NCI-H69 (cell line): ENCODE measurements around the gene SAMD14.
A peak's percentile ranks its signal among the peaks of the same experiment; 100 is the strongest.

Source experiments
- DNase-seq: peaks from one replicate; lab custom pipeline; 2025; lab: John Stamatoyannopoulos, UW

The SAMD14 gene

DNA sequence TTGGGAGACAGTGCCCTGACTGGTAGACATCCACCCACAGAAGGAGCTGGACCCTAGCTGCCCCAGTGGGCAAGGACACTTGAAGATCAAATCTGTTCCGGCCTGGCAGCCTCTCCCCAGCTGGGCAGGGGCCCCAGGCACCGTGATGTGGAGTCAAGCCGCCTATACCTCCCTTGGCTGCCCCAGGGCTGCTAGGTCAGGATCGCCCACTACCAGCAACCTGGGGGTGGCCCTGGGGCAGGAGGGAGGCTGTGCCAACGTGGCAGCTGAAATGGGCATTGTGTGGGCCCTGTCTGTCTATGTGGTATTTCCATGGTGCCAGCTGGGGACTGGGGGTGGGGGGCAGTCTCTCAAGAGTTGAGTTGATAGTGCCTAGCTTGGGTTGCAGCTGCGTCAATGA, 33.9 kb downstream of the SAMD14 start:
- DNase-seq = no peak

DNA sequence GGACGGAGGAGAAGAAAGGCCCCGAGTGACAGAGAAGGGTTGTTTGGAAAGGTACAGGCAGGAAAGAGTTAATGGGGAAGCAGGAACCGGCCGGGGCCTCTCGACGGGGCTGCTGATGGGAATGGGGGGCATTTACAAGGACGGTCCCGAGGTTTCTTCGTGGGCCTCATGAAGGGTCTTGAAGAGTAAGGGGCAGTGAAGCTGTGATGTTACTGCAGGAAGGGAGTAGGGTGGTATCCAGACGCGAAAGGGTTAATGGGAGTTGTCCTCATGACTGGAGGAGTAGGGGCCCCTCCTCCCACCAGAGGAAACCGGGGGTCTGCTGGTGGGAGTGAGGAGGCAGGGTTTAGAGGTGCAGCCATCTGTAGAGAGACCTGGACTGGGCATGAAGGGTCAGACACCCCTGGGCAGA, 34.3 kb downstream of the SAMD14 start:
- no peak for DNase-seq

DNA sequence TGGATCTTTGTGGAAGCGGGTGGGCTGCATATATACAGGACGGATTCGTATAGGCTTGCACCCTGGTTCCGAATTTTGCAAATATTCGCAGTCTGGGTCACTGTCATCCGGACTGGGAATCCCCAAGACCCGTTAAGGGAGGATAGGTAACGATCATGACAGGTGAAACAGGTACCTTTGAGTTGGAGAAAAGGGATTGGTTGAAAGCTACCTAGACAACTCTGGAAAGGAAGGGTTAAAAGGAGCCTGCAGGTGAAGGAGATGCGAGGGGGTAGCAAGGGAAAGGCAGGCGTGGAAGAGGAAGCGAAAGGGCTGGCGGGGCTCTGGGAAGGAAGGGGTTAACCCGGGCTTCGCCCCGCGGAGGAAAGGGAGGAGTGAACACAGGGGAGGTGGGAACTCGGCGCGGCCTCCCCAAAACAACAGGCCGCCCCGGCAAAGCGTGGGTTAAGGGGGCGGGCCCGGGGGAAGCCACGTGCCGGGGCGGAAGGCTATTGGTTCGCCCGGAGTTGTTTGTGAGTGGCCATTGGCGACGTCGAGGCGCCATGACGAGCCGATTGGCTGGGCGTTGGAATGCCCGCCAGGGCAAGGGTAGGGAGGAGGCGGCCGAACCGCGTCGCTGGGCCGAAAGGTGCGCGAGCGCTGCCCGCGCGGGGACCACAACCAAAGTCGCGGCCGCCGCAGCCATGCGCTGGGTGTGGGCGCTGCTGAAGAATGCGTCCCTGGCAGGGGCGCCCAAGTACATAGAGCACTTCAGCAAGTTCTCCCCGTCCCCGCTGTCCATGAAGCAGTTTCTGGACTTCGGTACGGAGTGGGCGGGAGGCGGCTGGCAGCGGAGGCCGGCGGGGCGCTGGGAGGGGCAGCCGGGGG, 35.0 kb downstream of the SAMD14 start, which contains the start of gene PDK2:
PDK2 (plus strand) TSS at position 599 of the 867 bp plus-strand sequence; CDS start at position 684, 85 bp downstream.
- peak; percentile 98 for DNase-seq

DNA sequence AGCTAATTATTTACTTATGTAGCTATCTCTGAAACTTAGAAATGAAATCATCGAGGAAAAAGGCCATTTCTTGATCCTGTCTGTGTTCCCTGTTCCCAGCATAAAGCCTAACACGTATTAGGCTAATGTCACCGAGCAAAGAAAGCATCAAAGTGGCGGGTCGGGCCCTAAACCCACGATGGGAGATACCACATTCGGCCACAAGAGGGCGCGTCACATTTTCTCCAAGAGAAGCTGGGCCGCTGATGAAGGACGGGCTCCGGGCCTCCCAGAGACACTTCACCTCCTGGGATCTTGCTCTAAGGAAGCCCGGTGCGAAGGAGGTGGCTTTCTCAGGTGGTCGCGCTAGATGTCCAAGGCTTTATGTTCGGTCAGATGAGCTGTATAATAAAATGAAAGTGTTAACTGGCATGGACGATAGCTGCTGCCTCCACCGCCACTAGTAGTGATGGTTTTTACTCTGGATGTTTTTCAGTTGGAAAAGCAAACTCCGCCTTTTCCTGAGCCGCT, 35.7 kb downstream of the SAMD14 start:
- peak; percentile 91 for DNase-seq

DNA sequence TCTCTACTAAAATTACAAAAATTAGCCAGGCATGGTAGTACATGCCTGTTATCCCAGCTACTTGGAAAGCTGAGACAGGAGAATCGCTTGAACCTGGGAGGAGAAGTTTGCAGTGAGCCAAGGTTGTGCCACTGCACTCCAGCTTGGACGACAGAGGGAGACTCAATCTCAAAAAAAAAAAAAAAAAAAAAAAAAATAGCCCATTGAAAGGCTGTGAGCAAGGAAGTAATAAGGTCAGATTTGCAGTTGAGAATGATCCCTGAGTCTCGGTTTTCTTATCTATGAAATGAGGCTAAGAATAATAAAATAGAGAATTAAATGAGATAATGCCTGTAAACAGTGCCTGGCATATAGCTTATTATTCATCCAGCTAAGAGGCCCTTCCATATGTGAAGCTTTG, 36.2 kb downstream of the SAMD14 start:
- no peak for DNase-seq

DNA sequence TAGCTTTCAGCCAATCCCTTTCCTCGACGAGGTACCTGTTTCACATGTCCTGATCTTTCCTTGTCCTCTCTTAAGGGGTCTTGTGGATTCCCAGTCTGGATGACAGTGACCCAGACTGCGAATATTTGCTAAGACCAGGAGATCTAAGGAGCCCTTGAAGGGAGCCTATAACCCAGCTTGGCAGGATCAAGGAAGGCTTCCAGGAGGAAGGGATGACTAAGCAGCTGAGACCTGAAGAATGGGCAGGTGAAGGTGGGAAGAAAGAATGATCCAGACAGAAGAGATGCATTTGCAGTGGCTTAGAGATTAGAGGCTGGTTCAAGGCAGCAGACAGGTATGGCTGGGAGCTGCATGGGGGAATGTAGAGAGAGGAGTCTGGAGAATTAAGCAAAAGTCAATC, 36.7 kb downstream of the SAMD14 start:
- DNase-seq = no peak

DNA sequence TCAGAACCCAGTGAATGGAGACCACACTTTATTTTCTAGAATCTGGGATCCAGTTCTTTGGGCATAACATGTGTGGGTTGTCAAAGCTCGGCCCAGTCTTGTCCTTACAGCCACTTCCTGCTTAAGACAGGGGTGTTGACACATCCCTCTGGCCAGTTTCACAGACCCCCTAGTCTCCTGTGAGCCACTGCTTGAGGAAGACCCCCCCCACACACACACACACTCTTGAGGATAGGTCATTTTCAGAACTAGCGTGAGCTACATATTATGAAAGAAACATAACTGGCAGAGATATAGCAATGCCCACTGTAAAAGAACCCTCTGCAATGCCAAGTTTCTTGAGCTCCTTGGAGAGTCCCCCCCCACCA, 38.1 kb downstream of the SAMD14 start:
- DNase-seq = no peak

DNA sequence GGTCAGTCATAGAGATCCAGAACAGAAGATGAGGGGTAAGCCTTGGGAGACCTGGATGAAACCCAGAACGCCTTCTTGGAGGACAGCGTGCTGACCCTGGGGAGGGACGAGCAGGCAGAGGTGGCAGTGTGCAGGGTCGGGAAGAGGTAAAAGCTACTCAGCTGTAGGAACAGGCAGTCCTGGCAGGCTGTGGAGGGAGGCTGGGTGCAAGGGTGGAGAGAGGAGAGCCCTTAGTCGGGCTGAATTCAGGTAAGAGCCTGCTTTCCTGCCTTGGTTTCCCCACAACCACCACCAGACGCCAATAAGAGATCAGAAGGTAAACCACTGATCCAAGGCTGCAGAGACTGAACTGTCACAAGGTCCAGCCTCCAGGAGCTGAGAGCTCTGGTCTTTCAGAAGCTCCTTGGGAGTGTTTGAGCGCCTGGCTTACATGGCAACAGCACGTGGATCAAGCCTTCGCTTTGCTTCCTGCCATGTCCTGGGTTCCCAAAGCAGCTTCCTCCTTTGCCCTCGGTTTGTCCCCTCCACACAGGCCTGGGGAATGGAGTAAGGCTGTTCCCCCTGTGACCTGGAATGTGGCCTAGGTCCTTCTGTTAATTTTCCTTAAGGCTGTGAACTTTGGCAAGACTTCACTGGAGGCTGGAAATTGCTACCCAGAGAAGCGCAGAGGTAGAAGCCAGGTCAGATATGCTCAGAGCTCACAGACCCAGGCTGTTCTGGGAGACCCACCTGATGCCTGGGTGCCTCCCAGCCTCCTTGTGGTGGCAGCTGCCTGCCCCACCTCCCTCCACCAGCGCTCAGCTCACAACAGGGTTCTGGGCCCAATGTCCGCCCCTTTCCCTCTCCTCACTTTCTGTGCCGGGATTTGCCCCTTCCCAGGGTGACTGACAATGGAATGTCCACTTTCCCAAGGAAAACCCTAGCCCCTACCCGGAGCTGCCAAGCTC, 38.7 kb downstream of the SAMD14 start:
- no peak for DNase-seq

DNA sequence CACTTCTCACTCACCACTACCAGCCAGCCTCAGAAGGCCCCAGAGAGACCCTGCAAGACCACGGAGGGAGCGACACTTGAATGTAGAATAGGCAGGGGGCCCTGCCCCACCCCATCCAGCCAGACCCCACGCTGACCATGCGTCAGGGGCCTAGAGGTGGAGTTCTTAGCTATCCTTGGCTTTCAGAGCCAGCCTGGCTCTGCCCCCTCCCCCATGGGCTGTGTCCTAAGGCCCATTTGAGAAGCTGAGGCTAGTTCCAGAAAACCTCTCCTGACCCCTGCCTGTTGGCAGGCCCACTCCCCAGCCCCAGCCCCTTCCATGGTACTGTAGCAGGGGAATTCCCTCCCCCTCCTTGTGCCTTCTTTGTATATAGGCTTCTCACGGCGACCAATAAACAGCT, 39.9 kb downstream of the SAMD14 start:
- no peak for DNase-seq

DNA sequence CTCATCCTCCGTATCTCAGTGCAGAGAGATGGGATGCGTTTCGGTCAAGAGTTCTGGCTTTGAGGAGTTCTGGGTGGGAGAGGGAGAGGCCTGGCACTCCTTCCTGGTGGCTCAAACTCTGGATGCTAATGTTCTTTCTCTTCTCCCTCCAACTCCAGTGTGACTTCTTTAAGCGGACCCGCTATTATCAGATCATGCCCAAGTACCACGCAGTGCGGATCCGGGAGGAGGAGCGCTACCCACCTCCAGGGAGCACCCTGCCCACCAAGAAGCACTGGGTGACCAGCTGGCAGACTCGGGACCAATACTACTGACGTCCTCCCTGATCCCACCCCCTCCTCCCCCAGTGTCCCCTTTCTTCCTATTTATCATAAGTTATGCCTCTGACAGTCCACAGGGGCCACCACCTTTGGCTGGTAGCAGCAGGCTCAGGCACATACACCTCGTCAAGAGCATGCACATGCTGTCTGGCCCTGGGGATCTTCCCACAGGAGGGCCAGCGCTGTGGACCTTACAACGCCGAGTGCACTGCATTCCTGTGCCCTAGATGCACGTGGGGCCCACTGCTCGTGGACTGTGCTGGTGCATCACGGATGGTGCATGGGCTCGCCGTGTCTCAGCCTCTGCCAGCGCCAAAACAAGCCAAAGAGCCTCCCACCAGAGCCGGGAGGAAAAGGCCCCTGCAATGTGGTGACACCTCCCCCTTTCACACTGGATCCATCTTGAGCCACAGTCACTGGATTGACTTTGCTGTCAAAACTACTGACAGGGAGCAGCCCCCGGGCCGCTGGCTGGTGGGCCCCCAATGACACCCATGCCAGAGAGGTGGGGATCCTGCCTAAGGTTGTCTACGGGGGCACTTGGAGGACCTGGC, 40.8 kb downstream of the SAMD14 start:
- no peak for DNase-seq

DNA sequence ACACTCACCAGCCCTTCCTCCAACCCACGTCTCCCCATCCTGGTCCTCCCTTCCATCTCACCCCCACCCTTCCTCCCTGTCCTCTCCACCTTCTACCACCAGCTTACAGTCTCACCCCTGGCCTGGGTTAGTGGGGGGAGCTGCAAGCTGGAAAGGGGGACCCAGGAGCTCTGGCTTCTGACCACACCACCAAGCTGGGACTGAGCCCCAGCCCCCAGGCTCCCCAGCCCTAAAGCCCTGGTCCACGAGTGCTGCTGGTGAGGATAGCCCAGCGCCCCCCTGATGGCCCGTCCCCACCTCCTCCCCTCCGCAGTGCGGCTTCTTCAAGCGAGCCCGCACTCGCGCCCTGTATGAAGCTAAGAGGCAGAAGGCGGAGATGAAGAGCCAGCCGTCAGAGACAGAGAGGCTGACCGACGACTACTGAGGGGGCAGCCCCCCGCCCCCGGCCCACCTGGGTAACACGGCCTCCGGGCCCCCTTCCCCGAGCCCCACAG, 42.0 kb downstream of the SAMD14 start:
- DNase-seq = no peak

DNA sequence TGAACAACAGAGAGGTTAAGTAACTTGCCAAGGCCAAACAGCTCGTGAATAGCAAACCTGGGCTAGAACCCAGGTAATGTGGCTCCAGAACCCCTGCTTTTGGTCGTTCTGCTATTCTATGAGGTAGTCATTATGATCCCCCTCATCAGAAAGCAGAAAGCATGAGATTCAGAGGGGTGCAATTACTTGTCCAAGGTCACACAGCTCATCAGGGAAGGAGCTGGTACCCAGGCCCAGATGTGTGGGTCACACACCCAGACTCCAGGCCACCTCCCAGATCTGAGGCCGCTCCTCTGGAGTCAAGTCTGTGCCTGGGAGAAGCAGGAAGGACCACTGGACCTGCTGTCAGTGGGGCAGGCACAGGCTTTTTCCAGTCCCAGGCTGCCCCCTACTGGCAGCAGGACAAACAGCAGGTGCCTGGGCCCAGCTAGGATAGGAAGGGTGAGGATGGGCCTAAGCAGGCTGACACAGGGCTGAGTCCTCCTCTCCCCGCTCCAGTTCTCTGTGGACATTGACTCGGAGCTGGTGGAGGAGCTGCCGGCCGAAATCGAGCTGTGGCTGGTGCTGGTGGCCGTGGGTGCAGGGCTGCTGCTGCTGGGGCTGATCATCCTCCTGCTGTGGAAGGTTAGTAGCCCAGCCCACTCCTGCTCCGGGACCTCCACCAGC, 42.6 kb downstream of the SAMD14 start:
- peak; percentile 79 for DNase-seq

DNA sequence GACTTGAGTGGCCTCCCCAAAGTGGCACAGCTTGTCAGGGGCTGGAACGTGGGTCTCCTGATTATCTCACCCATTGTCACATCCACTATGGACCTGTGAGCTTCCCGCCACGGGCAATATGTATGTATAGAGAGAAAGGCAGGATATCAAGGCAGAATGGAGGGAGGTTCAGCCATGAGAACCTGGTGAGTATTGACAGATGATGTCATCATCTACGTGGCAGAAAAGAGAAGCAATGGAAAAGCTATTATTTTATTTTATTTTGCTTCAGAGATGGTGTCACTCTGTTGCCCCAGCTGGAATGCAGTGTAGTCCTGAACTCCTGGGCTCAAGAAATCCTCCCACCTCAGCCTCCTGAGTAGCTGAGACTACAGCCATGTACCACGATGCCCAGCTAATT, 48.2 kb downstream of the SAMD14 start:
- DNase-seq = no peak

DNA sequence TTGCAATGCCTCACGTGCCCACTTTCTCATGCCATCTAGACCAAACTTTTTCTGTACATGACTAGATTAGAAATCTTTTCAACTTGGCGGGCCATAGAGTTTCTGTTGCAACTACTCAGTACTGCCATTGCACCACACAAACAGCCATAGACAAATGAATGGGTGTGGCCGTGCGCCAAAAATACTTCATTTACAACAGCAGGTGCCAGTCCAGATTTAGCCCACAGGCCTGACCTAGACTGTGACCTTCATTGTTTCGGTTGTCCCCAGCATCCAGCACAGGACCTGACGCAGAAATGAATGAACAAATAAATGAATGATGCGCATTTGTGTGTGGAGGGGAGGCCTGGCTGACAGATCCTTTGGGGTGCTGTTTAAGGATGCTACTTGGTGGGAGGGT, 49.1 kb downstream of the SAMD14 start:
- no peak for DNase-seq

DNA sequence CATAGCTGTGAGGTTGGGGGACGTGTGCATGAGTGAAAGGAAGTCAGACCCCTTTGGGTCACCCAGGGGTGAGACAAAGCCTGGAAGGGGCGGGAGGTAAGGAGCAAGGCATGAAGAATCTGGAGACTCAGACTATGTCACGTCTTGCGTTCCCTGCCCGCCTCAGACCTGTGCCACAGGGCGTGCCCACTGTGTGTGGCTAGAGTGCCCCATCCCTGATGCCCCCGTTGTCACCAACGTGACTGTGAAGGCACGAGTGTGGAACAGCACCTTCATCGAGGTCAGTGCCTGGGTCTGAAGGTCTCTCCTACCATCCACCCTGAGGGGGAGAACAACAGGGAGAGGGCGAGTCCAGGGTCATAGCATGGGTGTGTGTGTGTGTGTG, 49.9 kb downstream of the SAMD14 start:
- DNase-seq = no peak

DNA sequence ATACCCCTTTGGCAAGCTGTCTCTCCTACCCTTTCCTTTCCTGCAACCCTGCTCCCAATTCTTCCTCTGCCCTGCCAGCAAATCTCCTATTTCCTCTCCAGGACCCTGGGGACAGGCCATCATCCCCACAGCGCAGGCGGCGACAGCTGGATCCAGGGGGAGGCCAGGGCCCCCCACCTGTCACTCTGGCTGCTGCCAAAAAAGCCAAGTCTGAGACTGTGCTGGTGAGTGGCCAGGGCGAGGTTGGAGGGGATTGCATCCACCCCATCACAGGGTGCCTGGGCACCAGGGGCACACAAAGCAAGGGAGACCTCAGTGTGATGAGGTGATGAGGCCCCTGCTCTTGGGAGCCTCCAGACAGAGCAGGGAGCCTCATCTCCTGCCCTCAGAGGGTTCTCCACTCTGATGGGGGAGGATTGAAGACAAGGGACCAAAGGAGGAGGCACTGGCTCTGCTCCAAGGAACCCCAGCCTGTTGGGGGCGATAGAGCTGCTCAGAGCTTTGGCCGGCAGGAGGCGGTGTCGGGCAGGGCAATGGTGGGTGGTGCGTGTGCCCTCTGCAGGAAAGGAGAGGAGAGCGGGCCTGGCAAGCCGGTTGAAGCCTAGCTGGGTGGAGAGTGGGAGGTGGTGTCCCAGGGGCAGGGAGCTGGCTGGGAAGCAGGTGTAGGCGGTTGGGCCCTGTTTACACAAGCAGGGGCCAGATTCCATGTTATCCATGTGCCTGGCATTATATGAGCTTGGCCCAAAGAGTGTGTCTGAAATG, 50.4 kb downstream of the SAMD14 start:
- peak; percentile 67 for DNase-seq

DNA sequence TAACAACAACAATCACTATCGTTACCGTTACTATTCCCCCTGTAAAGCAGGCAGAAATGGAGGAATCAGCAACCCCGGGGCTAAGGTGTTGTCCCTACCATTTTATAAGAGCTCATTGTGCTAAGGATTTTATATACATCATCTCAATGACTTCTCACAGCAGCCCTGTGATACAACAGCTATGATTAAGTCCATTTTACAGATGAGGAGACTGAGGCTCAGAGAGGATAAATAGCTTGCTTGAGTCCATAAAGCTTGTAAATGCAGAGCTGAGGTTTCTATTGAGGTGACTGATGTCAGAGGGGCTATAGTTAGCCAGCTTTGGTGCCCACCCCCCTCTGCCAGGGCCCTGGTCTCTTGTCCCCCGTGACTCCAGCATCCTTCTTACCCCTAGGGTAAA, 51.5 kb downstream of the SAMD14 start:
- DNase-seq = no peak

DNA sequence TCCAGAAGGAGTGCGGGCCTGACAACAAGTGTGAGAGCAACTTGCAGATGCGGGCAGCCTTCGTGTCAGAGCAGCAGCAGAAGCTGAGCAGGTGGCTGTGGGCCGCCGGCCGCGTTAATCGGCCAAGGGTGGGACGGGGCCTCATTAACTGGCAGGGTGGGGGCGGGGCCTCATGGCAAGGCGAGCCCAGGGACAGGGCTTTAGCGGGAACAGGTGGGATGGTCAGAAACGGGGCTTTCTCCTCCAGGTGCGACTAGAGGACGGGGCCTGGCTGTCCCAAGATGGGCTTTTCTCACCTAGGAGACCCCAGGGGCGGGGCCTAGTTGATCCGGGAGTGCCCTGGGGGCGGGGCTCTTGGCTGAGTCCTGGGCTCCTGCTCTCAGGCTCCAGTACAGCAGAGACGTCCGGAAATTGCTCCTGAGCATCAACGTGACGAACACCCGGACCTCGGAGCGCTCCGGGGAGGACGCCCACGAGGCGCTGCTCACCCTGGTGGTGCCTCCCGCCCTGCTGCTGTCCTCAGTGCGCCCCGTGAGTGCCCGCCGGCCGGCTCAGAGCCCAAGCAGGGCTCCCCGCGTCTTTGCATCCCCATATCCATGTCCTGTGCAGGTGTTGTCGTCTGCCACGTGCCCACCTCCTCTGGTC, 53.2 kb downstream of the SAMD14 start:
- DNase-seq = no peak

DNA sequence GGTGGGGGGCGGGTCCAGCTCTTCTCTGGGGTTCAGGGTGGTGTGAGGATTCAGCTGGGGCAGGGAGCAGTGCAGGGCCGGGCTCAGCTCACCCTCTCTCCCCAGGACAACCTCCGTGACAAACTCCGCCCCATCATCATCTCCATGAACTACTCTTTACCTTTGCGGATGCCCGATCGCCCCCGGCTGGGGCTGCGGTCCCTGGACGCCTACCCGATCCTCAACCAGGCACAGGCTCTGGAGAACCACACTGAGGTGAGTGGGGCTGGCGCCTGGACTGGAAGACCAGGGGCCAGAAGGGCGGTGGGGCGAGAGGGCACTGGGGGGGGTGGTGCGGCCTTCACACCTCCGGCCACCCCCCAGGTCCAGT, 53.8 kb downstream of the SAMD14 start:
- DNase-seq = no peak
